Common myeloid progenitor, CD34-positive (primary cell): ENCODE measurements around the gene PRKN.

Source experiments
- CTCF ChIA-PET: fragments of 350-600 bp; sonication (Branson Sonifier 250); formaldehyde crosslinking; loops from one replicate; lab custom pipeline; 2021; ENCODE audit warnings: antibody characterized with exemption; lab: Charles Lee
- POLR2A ChIA-PET: fragments of 350-600 bp; sonication (Branson Sonifier 250); formaldehyde crosslinking; loops from one replicate; lab custom pipeline; 2021; ENCODE audit warnings: antibody characterized with exemption; lab: Charles Lee
- DNase-seq, 3 donors: peaks; one replicate each; pipeline versions ENCODE4 v3.0.0 to v3.0.0-alpha.2; 2013
- H3K27ac ChIP-seq, 2 experiments: 1 replicate in 1 of 2; 2 replicates in 1 of 2; pipeline ENCODE4 v1.7.0; 2013; ENCODE audit warnings: inconsistent platforms in 2 of 2, low read length in 2 of 2, mild to moderate bottlenecking in 2 of 2, low read depth in 1 of 2, moderate library complexity in 1 of 2; ENCODE audit not compliant: severe bottlenecking in 2 of 2, insufficient read depth in 1 of 2, poor library complexity in 1 of 2
- H3K27me3 ChIP-seq, 5 experiments: replicated peaks in 2 of 5; 1 replicate in 3 of 5; 2 replicates in 2 of 5; pipeline versions ENCODE4 v1.6.1 to v1.7.0; 2013; ENCODE audit warnings: low read length in 4 of 5, mild to moderate bottlenecking in 2 of 5, moderate library complexity in 2 of 5, inconsistent platforms in 1 of 5; ENCODE audit not compliant: insufficient read depth in 5 of 5, control insufficient read depth in 4 of 5
- H3K36me3 ChIP-seq, 4 experiments: 1 replicate in 2 of 4; 2 replicates in 2 of 4; pipeline versions ENCODE4 v1.6.1 to v1.7.0; 2013; ENCODE audit warnings: low read length in 3 of 4, control low read depth in 1 of 4, mild to moderate bottlenecking in 1 of 4; ENCODE audit not compliant: control insufficient read depth in 4 of 4, insufficient read depth in 4 of 4
- H3K4me1 ChIP-seq, 4 experiments: 1 replicate in 3 of 4; 2 replicates in 1 of 4; pipeline versions ENCODE4 v1.6.1 to v1.7.1; 2013; ENCODE audit warnings: low read length in 3 of 4, mild to moderate bottlenecking in 3 of 4, control low read depth in 1 of 4, inconsistent platforms in 1 of 4, moderate library complexity in 1 of 4; ENCODE audit not compliant: control insufficient read depth in 4 of 4, insufficient read depth in 4 of 4; ENCODE audit errors: control extremely low read depth in 1 of 4
- H3K4me3 ChIP-seq, 7 experiments: 1 replicate in 4 of 7; 2 replicates in 3 of 7; pipeline versions ENCODE4 v1.5.1 to v1.7.0; 2013; ENCODE audit warnings: mild to moderate bottlenecking in 7 of 7, low read length in 6 of 7, moderate library complexity in 6 of 7, inconsistent platforms in 2 of 7, low read depth in 2 of 7, control low read depth in 1 of 7; ENCODE audit not compliant: insufficient read depth in 4 of 7, control insufficient read depth in 1 of 7; ENCODE audit errors: extremely low read depth in 1 of 7
- H3K9me3 ChIP-seq, 5 experiments: 1 replicate in 4 of 5; 2 replicates in 1 of 5; pipeline versions ENCODE4 v1.6.1 to v1.7.1; 2013; ENCODE audit warnings: low read length in 4 of 5, mild to moderate bottlenecking in 2 of 5, inconsistent platforms in 1 of 5, low read depth in 1 of 5, moderate library complexity in 1 of 5; ENCODE audit not compliant: control insufficient read depth in 4 of 5, insufficient read depth in 2 of 5; ENCODE audit errors: control extremely low read depth in 1 of 5
- WGBS: methylation state at CpG from one replicate; pipeline ENCODE4 v1.1.5; 2013; ENCODE audit not compliant: insufficient coverage; 5-methylcytosine and 5-hydroxymethylcytosine counted together

The PRKN gene

DNA sequence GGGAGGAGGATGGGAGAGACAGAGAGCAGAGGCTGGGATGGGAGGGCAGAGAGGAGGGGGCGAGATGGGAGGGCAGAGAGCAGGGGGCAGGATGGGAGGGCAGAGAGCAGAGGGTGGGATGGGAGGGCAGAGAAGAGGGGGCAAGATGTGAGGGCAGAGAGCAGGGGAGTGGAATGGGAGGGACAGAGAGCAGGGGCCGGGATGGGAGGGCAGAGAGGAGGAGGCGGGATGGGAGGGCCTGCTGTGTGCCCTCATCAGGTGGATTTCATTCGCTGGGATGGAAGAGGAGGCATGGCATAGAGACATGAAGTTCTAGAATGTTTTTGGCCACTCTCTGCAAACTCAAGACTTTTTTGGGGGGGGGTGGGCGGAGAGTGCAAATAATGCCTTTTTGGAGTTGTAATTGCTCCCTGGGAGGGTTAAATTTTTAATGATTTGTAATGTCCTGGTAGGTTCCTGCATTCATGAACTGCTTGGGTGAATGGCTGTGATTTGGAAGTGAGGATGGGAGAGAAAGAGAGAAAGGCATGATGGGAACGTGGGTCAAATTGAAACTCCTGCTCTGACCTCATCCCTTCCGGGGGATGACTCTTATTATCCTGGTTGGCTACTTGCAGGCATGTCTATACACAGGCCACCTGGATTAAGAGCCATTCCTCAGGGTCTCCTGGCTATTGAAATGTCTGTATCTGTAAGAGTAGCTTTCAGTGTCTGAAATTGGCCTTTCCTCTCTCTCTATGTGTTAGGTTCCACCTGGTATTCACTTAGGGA lies 1291.3 kb downstream of the PRKN start:
- CTCF ChIA-PET, result interaction anchor here (0.6 to 1.1 kb wide), 2 partner anchors 18 to 62 kb away, joined by 3 to 4 read pairs; no protein-coding TSS in a partner anchor
- POLR2A ChIA-PET, result no interaction called here
- H3K36me3 ChIP-seq, result no peaks in the 10 kb centered on the region
- no peaks in the 10 kb centered on the region for H3K27me3 ChIP-seq
- H3K4me1 ChIP-seq, result no peaks in the 10 kb centered on the region
- no peak overlapping the region for H3K27ac ChIP-seq
- DNase-seq, result no peak
- no peak overlapping the region for H3K4me3 ChIP-seq
- no peaks in the 10 kb centered on the region for H3K9me3 ChIP-seq
- WGBS, result 93% methylated on average over 6 of the region's 7 CpGs

DNA sequence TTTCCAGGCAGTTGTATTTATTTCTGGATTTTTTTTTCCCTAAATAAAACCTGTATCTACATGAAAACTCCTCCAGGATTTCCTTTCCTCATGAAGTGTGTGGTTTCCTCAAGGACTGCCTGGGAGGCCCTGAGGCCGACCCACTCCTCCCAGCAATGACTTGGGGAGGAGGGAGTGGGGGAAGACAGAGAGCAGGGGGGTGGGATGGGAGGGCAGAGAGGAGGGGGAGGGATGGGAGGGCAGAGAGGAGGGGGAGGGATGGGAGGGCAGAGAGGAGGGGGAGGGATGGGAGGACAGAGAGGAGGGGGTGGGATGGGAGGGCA lies 1291.9 kb downstream of the PRKN start:
- no peaks in the 10 kb centered on the region for H3K9me3 ChIP-seq
- H3K4me1 ChIP-seq, result no peaks in the 10 kb centered on the region
- WGBS, result no CpG with 5 or more reads among the region's 1 CpG
- H3K27ac ChIP-seq, result no peak overlapping the region
- ChIA-PET CTCF (no interaction called here), POLR2A (no interaction called here)
- H3K4me3 ChIP-seq, result no peak overlapping the region
- H3K27me3 ChIP-seq, result no peaks in the 10 kb centered on the region
- no peak for DNase-seq
- H3K36me3 ChIP-seq, result no peaks in the 10 kb centered on the region

DNA sequence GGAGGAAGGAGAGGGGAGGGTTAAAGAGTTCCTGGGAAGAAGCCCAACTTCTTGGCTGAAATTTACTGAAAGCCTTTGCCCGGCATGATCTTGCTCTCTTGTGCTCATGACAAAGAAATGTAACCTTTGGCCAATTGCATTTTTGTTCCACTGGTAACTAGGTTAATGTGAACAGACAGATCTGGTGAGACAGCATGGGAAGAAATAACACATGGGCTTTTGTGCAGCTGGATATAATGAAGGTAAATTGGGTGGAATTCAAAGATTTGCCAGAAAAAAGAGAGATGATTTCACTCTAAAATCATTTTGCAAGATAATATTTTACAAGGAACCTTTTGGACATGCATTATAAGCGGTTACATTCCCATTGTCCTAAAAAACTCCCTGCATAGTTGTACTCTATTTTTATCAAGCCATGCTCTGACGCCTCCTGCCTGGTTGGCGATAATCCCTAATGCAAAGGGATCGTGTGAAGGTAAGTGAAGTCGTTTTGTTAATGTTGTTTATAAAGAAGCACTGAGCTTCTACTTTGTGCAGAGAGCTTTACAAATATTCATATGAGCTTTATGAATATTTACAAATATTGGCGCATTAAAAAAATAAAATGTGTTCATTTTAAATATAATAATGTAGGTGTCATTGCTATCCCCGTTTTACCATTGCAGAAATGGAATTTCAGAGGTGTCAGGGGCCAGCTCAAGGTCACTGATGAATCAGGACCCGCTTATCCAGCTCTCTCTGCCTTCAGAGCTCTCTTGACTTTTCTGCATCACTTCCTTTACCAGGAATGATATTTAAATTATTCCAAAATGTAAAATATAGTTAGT lies 1292.4 kb downstream of the PRKN start:
- Histone ChIP-seq H3K4me3 (no peak overlapping the region), H3K27ac (no peak overlapping the region), H3K4me1 (no peaks in the 10 kb centered on the region), H3K36me3 (no peaks in the 10 kb centered on the region), H3K27me3 (no peaks in the 10 kb centered on the region), H3K9me3 (no peaks in the 10 kb centered on the region)
- WGBS, result 100% methylated on average over 1 of the region's 9 CpGs
- ChIA-PET CTCF (no interaction called here), POLR2A (no interaction called here)
- no peak for DNase-seq

DNA sequence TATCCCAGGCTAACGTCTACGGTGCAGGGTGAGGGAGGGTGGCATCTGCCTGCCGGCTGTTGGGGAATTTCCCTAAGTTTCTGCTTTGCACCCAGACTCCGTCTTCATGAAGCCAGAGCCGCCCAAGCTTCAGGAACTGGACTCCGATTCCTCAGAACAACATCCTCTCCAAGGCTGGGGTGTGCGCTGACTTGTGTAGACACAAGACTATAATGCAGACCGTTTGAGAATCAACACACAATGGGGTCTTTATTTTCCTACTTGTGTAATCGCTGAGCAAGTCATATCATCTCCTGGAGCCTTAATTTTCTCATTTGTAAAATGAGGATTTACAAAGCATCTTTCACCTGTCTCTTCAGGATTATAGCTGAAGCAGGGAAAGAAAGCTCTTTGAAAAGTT lies 1293.2 kb downstream of the PRKN start:
- H3K27ac ChIP-seq, result no peak overlapping the region
- H3K4me1 ChIP-seq, result no peaks in the 10 kb centered on the region
- no peak overlapping the region for H3K4me3 ChIP-seq
- ChIA-PET POLR2A (no interaction called here), CTCF (no interaction called here)
- no peaks in the 10 kb centered on the region for H3K27me3 ChIP-seq
- 98% methylated on average over 8 of the region's 9 CpGs for WGBS
- H3K9me3 ChIP-seq, result no peaks in the 10 kb centered on the region
- DNase-seq, result no peak
- no peaks in the 10 kb centered on the region for H3K36me3 ChIP-seq

DNA sequence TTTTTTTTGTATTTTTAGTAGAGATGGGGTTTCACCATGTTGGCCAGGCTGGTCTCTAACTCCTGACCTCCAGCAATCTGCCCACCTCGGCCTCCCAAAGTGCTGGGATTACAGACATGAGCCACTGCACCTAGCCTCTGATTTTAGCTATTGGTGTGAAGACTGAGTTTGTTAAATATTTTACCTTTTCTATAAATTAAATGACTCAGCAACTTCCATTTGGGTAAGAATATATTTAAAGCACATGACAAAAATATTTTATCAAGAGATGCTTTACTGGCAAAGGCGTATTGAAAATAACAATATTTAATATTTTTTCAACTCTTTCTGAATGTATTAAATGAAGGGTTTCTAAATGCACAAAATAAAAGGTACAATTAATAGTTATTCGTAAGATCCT lies 1295.0 kb downstream of the PRKN start:
- no peak overlapping the region for H3K4me3 ChIP-seq
- H3K27ac ChIP-seq, result no peak overlapping the region
- H3K4me1 ChIP-seq, result no peaks in the 10 kb centered on the region
- no peaks in the 10 kb centered on the region for H3K27me3 ChIP-seq
- no peaks in the 10 kb centered on the region for H3K36me3 ChIP-seq
- ChIA-PET POLR2A (no interaction called here), CTCF (interaction anchor here (1.2 kb wide), 1 partner anchor 14 kb away, joined by 3 read pairs; no protein-coding TSS in a partner anchor)
- no CpG with 5 or more reads among the region's 3 CpGs for WGBS
- DNase-seq, result no peak
- H3K9me3 ChIP-seq, result no peaks in the 10 kb centered on the region

DNA sequence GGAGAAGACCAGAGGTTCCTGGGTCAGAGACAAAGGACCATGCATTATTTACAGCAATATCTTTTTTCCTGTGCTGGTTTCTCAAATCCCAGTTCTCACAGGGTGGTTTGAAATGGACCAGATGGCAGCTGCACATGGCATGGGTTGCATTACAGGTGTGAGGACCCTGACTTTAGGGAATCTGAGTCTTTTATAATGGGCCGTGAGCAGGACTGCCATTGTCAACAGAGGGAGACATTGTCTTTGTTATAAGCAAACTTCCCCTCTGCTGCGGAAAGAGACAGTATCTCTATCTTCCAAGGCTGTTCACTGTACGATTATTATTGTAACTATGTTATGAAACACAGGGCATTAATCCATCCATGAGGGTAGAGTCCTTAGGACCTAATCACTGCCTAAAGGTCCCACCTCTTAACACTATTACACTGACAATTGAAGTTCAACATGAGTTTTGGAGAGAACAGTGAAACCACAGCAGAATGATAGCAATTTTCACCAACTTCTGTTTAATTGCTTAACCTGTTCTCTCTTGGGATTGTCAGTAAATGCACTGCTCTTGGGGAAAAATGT lies 1297.6 kb downstream of the PRKN start:
- DNase-seq, result no peak
- Histone ChIP-seq H3K4me1 (no peaks in the 10 kb centered on the region), H3K4me3 (no peak overlapping the region), H3K27me3 (no peaks in the 10 kb centered on the region), H3K9me3 (no peaks in the 10 kb centered on the region), H3K36me3 (no peaks in the 10 kb centered on the region), H3K27ac (no peak overlapping the region)
- ChIA-PET POLR2A (no interaction called here), CTCF (interaction anchor here (4.7 kb wide), 1 partner anchor 13 kb away, joined by 27 read pairs; no protein-coding TSS in a partner anchor)
- 80% methylated on average over 2 of the region's 3 CpGs for WGBS

DNA sequence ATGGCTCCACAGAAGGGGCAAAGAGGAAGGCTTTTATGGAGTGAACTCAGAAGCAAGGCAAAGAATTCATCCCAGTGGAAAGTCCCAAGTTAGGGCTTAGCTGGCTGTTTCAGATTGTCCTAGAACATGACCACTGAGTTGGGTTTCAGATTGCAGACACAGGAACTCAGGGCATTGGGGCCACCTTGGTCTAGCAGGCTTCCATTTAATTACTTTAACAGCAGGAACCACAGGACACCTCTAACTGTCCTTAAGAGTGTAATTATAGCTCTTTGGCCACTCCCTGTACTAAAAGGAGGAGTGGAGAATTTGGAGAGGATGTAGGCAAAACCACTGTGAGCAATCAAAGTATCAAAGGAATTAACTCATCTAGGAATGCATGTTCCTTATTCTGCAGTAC lies 1303.1 kb downstream of the PRKN start:
- ChIA-PET POLR2A (interaction anchor here (0.6 kb wide), 1 partner anchor 1041 kb away, joined by 3 read pairs; no protein-coding TSS in a partner anchor), CTCF (interaction anchor here (1.2 kb wide), 1 partner anchor 14 kb away, joined by 4 read pairs; no protein-coding TSS in a partner anchor)
- Histone ChIP-seq H3K9me3 (no peaks in the 10 kb centered on the region), H3K27me3 (peaks cover 0 to 5% (median 0%) of the 10 kb centered on the region in 5 experiments), H3K4me1 (no peaks in the 10 kb centered on the region), H3K27ac (no peak overlapping the region), H3K36me3 (no peaks in the 10 kb centered on the region), H3K4me3 (no peak overlapping the region)
- no peak for DNase-seq
